Spleen (tissue), 11 donors: ENCODE results near the gene BABAM2. TPM values are rescaled to one million over a fixed set of nuclear protein-coding genes. Genes with fewer than 3 reads are reported as not detected.

Experiments used
- DNase-seq: peaks from one replicate; pipeline ENCODE4 v3.0.0-alpha.2; 2020
- H3K27ac ChIP-seq, 8 donors: fragments of 200-600 bp; sonication (generic) in 7 of 8; 1 replicate in 4 of 8; 2 replicates in 4 of 8; pipeline versions ENCODE4 v1.5.0 to v1.8.0; 2016 to 2021; ENCODE audit warnings: inconsistent platforms in 4 of 8, mild to moderate bottlenecking in 4 of 8, moderate library complexity in 1 of 8
- H3K27me3 ChIP-seq, 7 donors: fragments of 200-600 bp; sonication (generic) in 6 of 7; replicated peaks in 1 of 7; 1 replicate in 4 of 7; 2 replicates in 3 of 7; pipeline versions ENCODE4 v1.5.0 to v1.8.0; 2016 to 2021; ENCODE audit warnings: inconsistent platforms in 3 of 7, mild to moderate bottlenecking in 1 of 7
- H3K36me3 ChIP-seq, 6 donors: fragments of 200-600 bp; sonication (generic) in 5 of 6; 1 replicate in 4 of 6; 2 replicates in 2 of 6; pipeline versions ENCODE4 v1.5.0 to v1.8.0; 2016 to 2021; ENCODE audit warnings: inconsistent platforms in 2 of 6
- H3K4me1 ChIP-seq, 6 donors: fragments of 200-600 bp; sonication (generic) in 5 of 6; 1 replicate in 3 of 6; 2 replicates in 3 of 6; pipeline versions ENCODE4 v1.5.0 to v1.8.0; 2016 to 2021; ENCODE audit warnings: inconsistent platforms in 3 of 6
- H3K4me3 ChIP-seq, 8 donors: fragments of 200-600 bp; sonication (generic) in 7 of 8; 1 replicate in 4 of 8; 2 replicates in 4 of 8; pipeline versions ENCODE4 v1.5.0 to v1.8.0; 2016 to 2021; ENCODE audit warnings: inconsistent platforms in 4 of 8, mild to moderate bottlenecking in 4 of 8, moderate library complexity in 2 of 8
- H3K9me3 ChIP-seq, 8 donors: fragments of 200-600 bp; sonication (generic) in 7 of 8; 1 replicate in 4 of 8; 2 replicates in 4 of 8; pipeline versions ENCODE4 v1.5.0 to v1.8.0; 2016 to 2021; ENCODE audit warnings: inconsistent platforms in 4 of 8
- CTCF ChIP-seq, 11 experiments: fragments of 200-600 bp in 7 of 11; fragments of 450-650 bp in 4 of 11; sonication (generic) in 4 of 11; IDR thresholded peaks in 8 of 11; conservative IDR thresholded peaks in 3 of 11; 1 replicate in 7 of 11; 2 replicates in 4 of 11; pipeline versions ENCODE4 v1.4.0 to v1.8.0; 2016 to 2021; ENCODE audit warnings: antibody characterized with exemption in 11 of 11, inconsistent platforms in 4 of 11, mild to moderate bottlenecking in 1 of 11
- POLR2A ChIP-seq, 3 donors: fragments of 450-650 bp; IDR thresholded peaks; one replicate each; pipeline ENCODE4 v1.5.1; 2017; ENCODE audit warnings: antibody characterized with exemption in 3 of 3, mild to moderate bottlenecking in 1 of 3
- POLR2AphosphoS5 ChIP-seq, 3 donors: sonication (generic); formaldehyde crosslinking; IDR thresholded peaks; one replicate each; pipeline ENCODE4 v1.5.1; 2017; ENCODE audit warnings: antibody characterized with exemption in 3 of 3
- WGBS, 5 donors: extraction: QIAGEN DNeasy Blood & Tissue Kit in 3 of 5; methylation state at CpG; one replicate each; pipeline versions ENCODE4 v1.1.5 to v1.1.7; 2013 to 2018; 5-methylcytosine and 5-hydroxymethylcytosine counted together
- intact Hi-C: fragments of 100-400 bp; cut with DNase I; formaldehyde crosslinking; loops from one replicate; pipeline ENCODE4 v1.15.0; 2023; ENCODE audit warnings: low total_unique reads
- polyA plus RNA-seq, 3 donors: library from polyadenylated mRNA; stranded (reverse); fragments of 200-250 nt; gene quantifications; one replicate each; pipeline ENCODE4 v1.2.1, GENCODE V29; 2013
- total RNA-seq, 7 donors: library from RNA; depleted of rRNA in 3 of 7; stranded (reverse); fragments of >200 nt in 3 of 7; fragmentation: NEBNext Ultra II Directional in 4 of 7; extraction: Animal tissue kit (Norgen Biotek cat#: 25700) in 4 of 7; gene quantifications; one replicate each; pipeline versions ENCODE4 v1.1.0 to v1.2.1, GENCODE V29; 2016 to 2021
- donor health status: healthy with polysubstance abuse.
- donor health status: DM: no; HTN: no; CAD: no; lungs with moderate emphysema.
- donor health status: DM: no; HTN: no; CAD: no.
- donor health status: Bipolar disorder and iron deficiency.
- donor health status: healthy.
- donor health status: DM: no; HTN: no; CAD: no.
- donor health status: DM: yes; HTN: yes; CAD: no.

BABAM2 gene
- total and polyA plus RNA-seq, 10 donors: 16.1 to 70.1 (median 55.0) TPM

GRCh38 chr2:27991146-27991545 lies 100.6 kb downstream of the BABAM2 start:
- peaks cover 0 to 20% (median 0%) of the 10 kb centered on the region in 6 donors for H3K4me1 ChIP-seq
- no peak for TF ChIP-seq POLR2AphosphoS5 (IDR thresholded peaks at IDR 0.05)
- TF ChIP-seq CTCF (IDR thresholded peaks at IDR 0.05 in 8 of 11, conservative IDR thresholded peaks at IDR 0.05 in 3 of 11): no peak
- TF ChIP-seq POLR2A (IDR thresholded peaks at IDR 0.05): no peak
- no peak overlapping the region for H3K27ac ChIP-seq
- peaks cover 0 to 4% (median 0%) of the 10 kb centered on the region in 8 donors for H3K9me3 ChIP-seq
- H3K36me3 ChIP-seq: peaks cover 0 to 25% (median 0%) of the 10 kb centered on the region in 6 donors
- H3K27me3 ChIP-seq: no peaks in the 10 kb centered on the region
- WGBS, 5 donors: 91 to 96% (median 94%) methylated on average over 1 of the region's 1 CpG
- no peak for DNase-seq
- intact Hi-C loops: no loop called here
- H3K4me3 ChIP-seq: no peak overlapping the region

GRCh38 chr2:27992787-27993401 lies 102.4 kb downstream of the BABAM2 start:
- no peak for DNase-seq
- Histone ChIP-seq H3K9me3 (peaks cover 0 to 4% (median 0%) of the 10 kb centered on the region in 8 donors), H3K4me1 (peaks cover 0 to 20% (median 0%) of the 10 kb centered on the region in 6 donors), H3K36me3 (peaks cover 0 to 30% (median 0%) of the 10 kb centered on the region in 6 donors), H3K27me3 (no peaks in the 10 kb centered on the region), H3K27ac (peak overlapping the region in 1 of 8 donors; percentile 11), H3K4me3 (no peak overlapping the region)
- intact Hi-C loops: no loop called here
- TF ChIP-seq POLR2A (IDR thresholded peaks at IDR 0.05) (no peak), POLR2AphosphoS5 (IDR thresholded peaks at IDR 0.05) (no peak), CTCF (IDR thresholded peaks at IDR 0.05 in 8 of 11, conservative IDR thresholded peaks at IDR 0.05 in 3 of 11) (no peak)

- no peak overlapping the region for H3K4me3 ChIP-seq
- H3K9me3 ChIP-seq: peaks cover 0 to 4% (median 0%) of the 10 kb centered on the region in 8 donors
- TF ChIP-seq POLR2A (IDR thresholded peaks at IDR 0.05) (no peak), CTCF (IDR thresholded peaks at IDR 0.05 in 8 of 11, conservative IDR thresholded peaks at IDR 0.05 in 3 of 11) (no peak), POLR2AphosphoS5 (IDR thresholded peaks at IDR 0.05) (no peak)
- peaks cover 0 to 19% (median 0%) of the 10 kb centered on the region in 6 donors for H3K4me1 ChIP-seq
- peaks cover 0 to 30% (median 0%) of the 10 kb centered on the region in 6 donors for H3K36me3 ChIP-seq
- DNase-seq: no peak
- WGBS, 5 donors: 37 to 66% (median 45%) methylated on average over 1 of the region's 1 CpG
- intact Hi-C loops: no loop called here
- H3K27ac ChIP-seq: peak overlapping the region in 1 of 8 donors; percentile 11
- no peaks in the 10 kb centered on the region for H3K27me3 ChIP-seq
These were observed 102.9 kb downstream of the BABAM2 start for GRCh38 chr2:27993402-27993787.

GRCh38 chr2:27993950-27994728 lies 103.6 kb downstream of the BABAM2 start:
- 91 to 98% (median 95%) methylated on average over 5 of the region's 5 CpGs for WGBS, 5 donors
- H3K27me3 ChIP-seq: no peaks in the 10 kb centered on the region
- TF ChIP-seq CTCF (IDR thresholded peaks at IDR 0.05 in 8 of 11, conservative IDR thresholded peaks at IDR 0.05 in 3 of 11): no peak
- TF ChIP-seq POLR2AphosphoS5 (IDR thresholded peaks at IDR 0.05): no peak
- no peak for TF ChIP-seq POLR2A (IDR thresholded peaks at IDR 0.05)
- H3K9me3 ChIP-seq: peaks cover 0 to 4% (median 0%) of the 10 kb centered on the region in 8 donors
- DNase-seq: no peak
- no peak overlapping the region for H3K4me3 ChIP-seq
- peaks cover 0 to 14% (median 0%) of the 10 kb centered on the region in 6 donors for H3K4me1 ChIP-seq
- H3K36me3 ChIP-seq: peaks cover 0 to 29% (median 0%) of the 10 kb centered on the region in 6 donors
- intact Hi-C loops: no loop called here
- no peak overlapping the region for H3K27ac ChIP-seq
